Right lobe of liver (tissue), 6 donors: ENCODE data around the gene MRPS26. TPM values are rescaled to one million over a fixed set of nuclear protein-coding genes. Genes with fewer than 3 reads are reported as not detected.

Source experiments
- ATAC-seq, 4 donors: fragments of 200-7000 bp; cut with Tn5 transposase; one replicate each; pipeline ENCODE4 v1.9.1; 2020; ENCODE audit warnings: mild to moderate bottlenecking in 4 of 4, moderate library complexity in 4 of 4
- DNase-seq, 3 donors: peaks; one replicate each; pipeline ENCODE4 v3.0.0-alpha.2; 2020
- H3K27ac ChIP-seq, 3 donors: fragments of 200-600 bp; one replicate each; pipeline ENCODE4 v1.8.0; 2022
- H3K27me3 ChIP-seq, 2 donors: fragments of 200-600 bp; one replicate each; pipeline ENCODE4 v1.8.0; 2022
- H3K36me3 ChIP-seq, 4 donors: fragments of 200-600 bp; sonication (generic) in 1 of 4; one replicate each; pipeline versions ENCODE4 v1.5.1 to v1.8.0; 2017 to 2022; ENCODE audit warnings: control low read depth in 1 of 4
- H3K4me1 ChIP-seq, 4 donors: fragments of 200-600 bp; sonication (generic) in 1 of 4; one replicate each; pipeline versions ENCODE4 v1.5.1 to v1.8.0; 2017 to 2022; ENCODE audit warnings: control low read depth in 1 of 4
- H3K4me3 ChIP-seq, 3 donors: fragments of 200-600 bp; one replicate each; pipeline ENCODE4 v1.8.0; 2022
- H3K9me3 ChIP-seq, 4 donors: fragments of 200-600 bp; sonication (generic) in 1 of 4; one replicate each; pipeline versions ENCODE4 v1.5.1 to v1.8.0; 2017 to 2022; ENCODE audit warnings: control low read depth in 1 of 4
- POLR2A ChIP-seq: fragments of 450-650 bp; IDR thresholded peaks from one replicate; pipeline ENCODE4 v1.6.1; 2017; ENCODE audit warnings: antibody characterized with exemption, mild to moderate bottlenecking
- WGBS: methylation state at CpG from one replicate; pipeline ENCODE4 v1.1.6; 2018; ENCODE audit warnings: low coverage, low lambda C conversion rate; ENCODE audit not compliant: insufficient coverage; ENCODE audit errors: missing lambda C conversion rate; 5-methylcytosine and 5-hydroxymethylcytosine counted together
- intact Hi-C, 2 donors: fragments of 100-400 bp; cut with DNase I; formaldehyde crosslinking; loops; one replicate each; pipeline versions ENCODE4 v1.11.2 to v1.14.1; 2022
- total RNA-seq, 6 experiments: library from RNA; depleted of rRNA in 2 of 6; stranded (reverse); fragments of >200 nt in 2 of 6; fragmentation: NEBNext Ultra II Directional in 3 of 6; extraction: Animal tissue kit (Norgen Biotek cat#: 25700) in 3 of 6; gene quantifications; one replicate each; pipeline versions ENCODE4 v1.1.0 to v1.2.4, GENCODE V29; 2016 to 2023
- TF ChIP-seq, protein P1 (sequence below), 4 donors: fragments of 200-600 bp in 3 of 4; fragments of 450-650 bp in 1 of 4; IDR thresholded peaks; one replicate each; pipeline versions ENCODE4 v1.5.1 to v1.8.0; 2016 to 2022; ENCODE audit warnings: antibody characterized with exemption in 4 of 4, mild to moderate bottlenecking in 2 of 4
- donor health status: DM: no; HTN: yes; CAD: no.
- donor health status: DM: no; HTN: no; CAD: no.
- donor health status: DM: no; HTN: no; CAD: no.
- donor health status: DM: no; HTN: yes; CAD: no.
- donor health status: DM: no; HTN: yes; CAD: no.

Gene MRPS26
- total RNA-seq, 6 experiments from 2014 or later, result 27.8 to 59.1 (median 38.0) TPM

DNA sequence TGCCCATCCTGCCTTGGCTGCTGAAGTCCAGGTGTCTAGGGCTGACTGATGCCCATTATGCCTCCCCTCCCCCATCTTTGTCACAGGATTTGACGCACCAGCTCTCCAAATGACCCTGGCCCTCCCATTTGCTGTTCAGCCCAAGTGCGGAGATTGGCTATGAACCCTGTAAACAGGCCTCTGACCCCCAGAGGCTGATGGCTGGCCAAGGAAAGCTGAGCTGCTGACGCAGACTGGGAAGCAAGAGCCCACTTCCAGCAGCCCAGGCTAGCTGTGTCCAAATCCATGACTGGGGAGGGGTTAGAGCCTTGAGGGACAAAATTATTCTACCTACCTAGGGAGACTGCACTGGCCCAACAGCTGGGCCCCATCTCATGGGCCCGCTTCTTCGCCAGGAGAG, 3.2 kb upstream of the MRPS26 start:
- ATAC-seq (peak in 3 of 4 donors; percentile 10 to 45 (median 12)), DNase-seq (peak; percentile 48 to 87 (median 86))
- H3K36me3 ChIP-seq, result peaks cover 0 to 6% (median 0%) of the 10 kb centered on the region in 4 donors
- no peaks in the 10 kb centered on the region for H3K9me3 ChIP-seq
- intact Hi-C loops, result loop anchor here in 1 of 2 donors (10.0 kb wide), 1 partner anchor 72 kb away; no protein-coding TSS in a partner anchor
- peak overlapping the region in 1 of 3 donors; percentile 31 for H3K4me3 ChIP-seq
- WGBS, result no CpG with 5 or more reads among the region's 5 CpGs
- TF ChIP-seq POLR2A, result no peak
- TF ChIP-seq, protein P1, sequence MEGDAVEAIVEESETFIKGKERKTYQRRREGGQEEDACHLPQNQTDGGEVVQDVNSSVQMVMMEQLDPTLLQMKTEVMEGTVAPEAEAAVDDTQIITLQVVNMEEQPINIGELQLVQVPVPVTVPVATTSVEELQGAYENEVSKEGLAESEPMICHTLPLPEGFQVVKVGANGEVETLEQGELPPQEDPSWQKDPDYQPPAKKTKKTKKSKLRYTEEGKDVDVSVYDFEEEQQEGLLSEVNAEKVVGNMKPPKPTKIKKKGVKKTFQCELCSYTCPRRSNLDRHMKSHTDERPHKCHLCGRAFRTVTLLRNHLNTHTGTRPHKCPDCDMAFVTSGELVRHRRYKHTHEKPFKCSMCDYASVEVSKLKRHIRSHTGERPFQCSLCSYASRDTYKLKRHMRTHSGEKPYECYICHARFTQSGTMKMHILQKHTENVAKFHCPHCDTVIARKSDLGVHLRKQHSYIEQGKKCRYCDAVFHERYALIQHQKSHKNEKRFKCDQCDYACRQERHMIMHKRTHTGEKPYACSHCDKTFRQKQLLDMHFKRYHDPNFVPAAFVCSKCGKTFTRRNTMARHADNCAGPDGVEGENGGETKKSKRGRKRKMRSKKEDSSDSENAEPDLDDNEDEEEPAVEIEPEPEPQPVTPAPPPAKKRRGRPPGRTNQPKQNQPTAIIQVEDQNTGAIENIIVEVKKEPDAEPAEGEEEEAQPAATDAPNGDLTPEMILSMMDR (IDR thresholded peaks at IDR 0.05), result no peak
- peaks cover 0 to 23% (median 5%) of the 10 kb centered on the region in 4 donors for H3K4me1 ChIP-seq
- H3K27me3 ChIP-seq, result no peaks in the 10 kb centered on the region
- peak overlapping the region in 2 of 3 donors; percentile 50 to 83 for H3K27ac ChIP-seq

DNA sequence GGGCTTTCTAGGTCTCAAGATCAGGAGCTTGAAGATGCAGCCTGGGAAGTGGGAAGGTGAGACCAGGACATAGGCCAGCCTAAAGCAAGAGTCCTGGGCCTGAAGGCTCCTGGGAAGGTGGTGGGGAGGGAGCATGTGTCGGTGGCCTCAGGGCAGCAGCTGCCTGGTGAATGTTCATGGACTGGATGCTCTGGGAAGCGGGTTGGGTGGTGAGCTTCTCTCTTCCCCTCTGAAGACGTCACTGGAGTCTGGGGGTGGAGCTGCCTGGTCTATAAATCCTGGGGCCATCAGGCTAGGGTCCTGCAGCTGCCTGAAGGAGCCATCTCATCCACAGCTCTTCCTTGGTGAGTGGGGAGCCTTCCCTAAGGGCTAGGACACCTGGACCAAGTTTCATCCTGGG, 2.5 kb upstream of the MRPS26 start, which contains the start of gene GNRH2:
TSS of gene GNRH2 (plus strand) at position 301 of the 400 bp plus-strand sequence. CDS start 793 bp downstream, outside the sequence.
- ATAC-seq (no peak), DNase-seq (no peak)
- Histone ChIP-seq H3K4me3 (peak within 1 kb of the TSS in 1 of 3 donors; percentile 31), H3K36me3 (peaks cover 0 to 13% (median 2%) of the 10 kb centered on the region in 4 donors), H3K27ac (peak within 1 kb of the TSS in 2 of 3 donors; percentile 50 to 83), H3K4me1 (peaks cover 0 to 25% (median 5%) of the 10 kb centered on the region in 4 donors), H3K9me3 (no peaks in the 10 kb centered on the region), H3K27me3 (no peaks in the 10 kb centered on the region)
- no CpG with 5 or more reads among the region's 3 CpGs for WGBS
- intact Hi-C loops, result loop anchor here in 1 of 2 donors (10.0 kb wide), 1 partner anchor 71 kb away; no protein-coding TSS in a partner anchor
- no peak for TF ChIP-seq POLR2A
- TF ChIP-seq, protein P1 (IDR thresholded peaks at IDR 0.05), result no peak

DNA sequence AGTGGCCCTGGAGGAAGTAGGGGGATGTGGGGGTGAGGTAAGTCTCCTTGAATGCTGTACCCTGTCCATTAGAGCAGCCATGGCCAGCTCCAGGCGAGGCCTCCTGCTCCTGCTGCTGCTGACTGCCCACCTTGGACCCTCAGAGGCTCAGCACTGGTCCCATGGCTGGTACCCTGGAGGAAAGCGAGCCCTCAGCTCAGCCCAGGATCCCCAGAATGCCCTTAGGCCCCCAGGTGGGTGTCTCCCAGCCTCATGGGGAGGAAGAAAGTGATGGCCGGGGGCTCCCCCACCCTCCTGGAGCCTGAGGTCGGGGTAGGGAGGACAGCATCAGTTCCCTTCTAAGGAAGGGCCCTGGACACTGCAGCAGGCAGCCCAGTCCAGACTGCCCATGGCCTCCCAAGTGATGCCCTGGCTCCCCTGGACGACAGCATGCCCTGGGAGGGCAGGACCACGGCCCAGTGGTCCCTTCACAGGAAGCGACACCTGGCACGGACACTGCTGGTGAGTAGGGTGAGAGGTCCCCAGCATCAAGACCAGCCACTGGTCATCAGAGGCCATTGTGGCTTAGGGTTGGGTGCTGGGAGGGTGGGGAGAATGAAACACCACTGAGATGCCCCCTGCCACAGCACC, 1.4 kb upstream of the MRPS26 start:
- no peaks in the 10 kb centered on the region for H3K27me3 ChIP-seq
- intact Hi-C loops, result loop anchor here in 1 of 2 donors (10.0 kb wide), 1 partner anchor 70 kb away; no protein-coding TSS in a partner anchor
- DNase-seq (no peak), ATAC-seq (no peak)
- WGBS, result no CpG with 5 or more reads among the region's 8 CpGs
- no peak overlapping the region for H3K4me3 ChIP-seq
- TF ChIP-seq POLR2A, result no peak
- TF ChIP-seq, protein P1 (IDR thresholded peaks at IDR 0.05), result no peak
- H3K4me1 ChIP-seq, result peaks cover 0 to 27% (median 5%) of the 10 kb centered on the region in 4 donors
- no peak overlapping the region for H3K27ac ChIP-seq
- no peaks in the 10 kb centered on the region for H3K9me3 ChIP-seq
- peaks cover 0 to 21% (median 9%) of the 10 kb centered on the region in 4 donors for H3K36me3 ChIP-seq

DNA sequence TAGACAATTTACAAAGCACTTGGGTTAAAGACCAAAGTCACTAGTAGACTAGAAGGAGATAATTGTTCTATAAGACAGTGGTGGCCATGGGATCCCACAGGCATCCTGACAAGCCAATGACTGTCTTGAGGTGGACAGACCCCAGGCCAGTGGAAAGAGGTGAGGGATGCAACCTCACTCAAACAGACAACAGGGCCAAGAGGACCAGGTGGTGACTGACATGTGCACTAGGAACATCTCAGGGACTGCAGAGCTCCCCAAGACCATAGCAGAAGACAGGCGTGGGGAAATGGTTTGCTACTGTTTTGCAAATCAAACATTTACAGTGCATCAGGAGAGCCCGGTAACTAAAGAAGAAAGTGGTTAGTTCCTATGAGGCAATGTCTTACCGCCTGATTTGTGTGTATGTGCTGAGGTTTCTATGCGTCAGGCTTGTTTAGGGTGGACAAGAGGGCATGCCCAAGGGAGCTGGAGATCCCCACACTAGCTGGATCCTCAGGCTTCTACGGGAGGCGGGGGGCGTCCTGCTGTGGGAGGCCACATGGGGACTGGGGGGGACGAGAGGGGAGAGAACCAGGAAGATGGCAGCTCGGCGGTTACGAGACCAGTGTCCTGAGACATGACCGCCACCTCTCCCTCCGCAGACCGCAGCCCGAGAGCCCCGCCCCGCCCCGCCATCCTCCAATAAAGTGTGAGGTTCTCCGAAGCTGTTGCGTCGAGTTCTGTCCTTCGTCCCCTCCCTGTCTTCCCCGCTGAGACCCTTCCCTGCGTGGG, 623 bp upstream of the MRPS26 start:
- TF ChIP-seq, protein P1 (IDR thresholded peaks at IDR 0.05), result no peak
- no peak for TF ChIP-seq POLR2A
- DNase-seq (peak in 1 of 3 donors; percentile 90), ATAC-seq (peak; percentile 60 to 76 (median 71))
- WGBS, result 8% methylated on average over 6 of the region's 24 CpGs
- H3K36me3 ChIP-seq, result peaks cover 0 to 26% (median 12%) of the 10 kb centered on the region in 4 donors
- intact Hi-C loops, result loop anchor here in 1 of 2 donors (10.0 kb wide), 1 partner anchor 70 kb away; no protein-coding TSS in a partner anchor
- H3K4me1 ChIP-seq, result peaks cover 0 to 27% (median 5%) of the 10 kb centered on the region in 4 donors
- peak overlapping the region; percentile 63 to 86 (median 77) for H3K27ac ChIP-seq
- H3K9me3 ChIP-seq, result no peaks in the 10 kb centered on the region
- H3K27me3 ChIP-seq, result no peaks in the 10 kb centered on the region
- H3K4me3 ChIP-seq, result peak overlapping the region; percentile 81 to 98 (median 86)
